RWPE2 (cell line): ENCODE results near the gene SLC38A9.

Source experiments
- ATAC-seq: fragments of 200-7000 bp; cut with Tn5 transposase; 3 replicates; pipeline ENCODE4 v1.9.1; 2021; ENCODE audit warnings: low read depth
- DNase-seq: peaks from one replicate; pipeline ENCODE4 v3.0.0-alpha.2; 2020; ENCODE audit warnings: low spot score
- H3K27ac ChIP-seq: fragments of 450-650 bp; 2 replicates; pipeline ENCODE4 v1.5.1; 2017; ENCODE audit warnings: mild to moderate bottlenecking; ENCODE audit not compliant: poor library complexity, severe bottlenecking
- H3K27me3 ChIP-seq: fragments of 250-450 bp; sonication (Bioruptor Pico); 2 replicates; pipeline ENCODE4 v1.5.1; 2021; ENCODE audit warnings: mild to moderate bottlenecking, moderate library complexity; ENCODE audit not compliant: insufficient read depth, poor library complexity, severe bottlenecking
- H3K36me3 ChIP-seq: fragments of 250-450 bp; sonication (Bioruptor Pico); 2 replicates; pipeline ENCODE4 v1.5.1; 2020; ENCODE audit warnings: low read depth, mild to moderate bottlenecking, moderate library complexity
- H3K4me1 ChIP-seq: fragments of 250-450 bp; sonication (Bioruptor Pico); 2 replicates; pipeline ENCODE4 v1.5.1; 2021; ENCODE audit warnings: mild to moderate bottlenecking, moderate library complexity; ENCODE audit not compliant: insufficient read depth, poor library complexity, severe bottlenecking
- H3K4me3 ChIP-seq: fragments of 250-450 bp; sonication (Bioruptor Pico); 2 replicates; pipeline ENCODE4 v1.5.1; 2021; ENCODE audit warnings: mild to moderate bottlenecking, moderate library complexity; ENCODE audit not compliant: severe bottlenecking
- H3K9me3 ChIP-seq: fragments of 250-450 bp; sonication (Bioruptor Pico); 2 replicates; pipeline ENCODE4 v1.5.1; 2021; ENCODE audit warnings: mild to moderate bottlenecking, moderate library complexity; ENCODE audit not compliant: severe bottlenecking
- CTCF ChIP-seq: fragments of 450-650 bp; IDR thresholded peaks from one replicate; pipeline ENCODE4 v1.5.1; 2017; ENCODE audit warnings: mild to moderate bottlenecking, moderate library complexity; ENCODE audit not compliant: poor library complexity, severe bottlenecking

SLC38A9 gene

GRCh38 chr5:55634866-55635265 is 77.3 kb downstream of the SLC38A9 start:
- TF ChIP-seq CTCF, result no peak

GRCh38 chr5:55634209-55634805 is 77.8 kb downstream of the SLC38A9 start:
- DNase-seq (no peak), ATAC-seq (no peak)
- H3K27me3 ChIP-seq, result no peaks in the 10 kb centered on the region
- H3K4me3 ChIP-seq, result no peak overlapping the region
- H3K27ac ChIP-seq, result no peak overlapping the region
- H3K4me1 ChIP-seq, result no peaks in the 10 kb centered on the region
- no peaks in the 10 kb centered on the region for H3K9me3 ChIP-seq
- no peak for TF ChIP-seq CTCF
- H3K36me3 ChIP-seq, result no peaks in the 10 kb centered on the region

More at GRCh38 chr5:55634866-55635265, 77.3 kb downstream of the SLC38A9 start:
- H3K36me3 ChIP-seq, result no peaks in the 10 kb centered on the region
- H3K4me3 ChIP-seq, result no peak overlapping the region
- H3K9me3 ChIP-seq, result no peaks in the 10 kb centered on the region
- DNase-seq (no peak), ATAC-seq (no peak)
- no peaks in the 10 kb centered on the region for H3K4me1 ChIP-seq
- H3K27me3 ChIP-seq, result no peaks in the 10 kb centered on the region
- no peak overlapping the region for H3K27ac ChIP-seq

- no peak for DNase-seq
- ATAC-seq, result peak; percentile 50; the same call in 2 of the 3 replicates
- H3K27ac ChIP-seq, result no peak overlapping the region
- H3K9me3 ChIP-seq, result no peaks in the 10 kb centered on the region
- H3K36me3 ChIP-seq, result no peaks in the 10 kb centered on the region
- no peaks in the 10 kb centered on the region for H3K27me3 ChIP-seq
- no peak overlapping the region for H3K4me3 ChIP-seq
- no peaks in the 10 kb centered on the region for H3K4me1 ChIP-seq
- TF ChIP-seq CTCF, result no peak
Measured at GRCh38 chr5:55633574-55634208, 78.4 kb downstream of the SLC38A9 start.

- no peaks in the 10 kb centered on the region for H3K9me3 ChIP-seq
- H3K4me1 ChIP-seq, result no peaks in the 10 kb centered on the region
- ATAC-seq (no peak), DNase-seq (no peak)
- no peak overlapping the region for H3K27ac ChIP-seq
- H3K27me3 ChIP-seq, result no peaks in the 10 kb centered on the region
- no peak overlapping the region for H3K4me3 ChIP-seq
- no peak for TF ChIP-seq CTCF
- peaks cover 5% of the 10 kb centered on the region; the same call in 1 of the 2 replicates for H3K36me3 ChIP-seq
Measured at GRCh38 chr5:55629815-55630214, 82.3 kb downstream of the SLC38A9 start.

- H3K4me3 ChIP-seq, result no peak overlapping the region
Measured at GRCh38 chr5:55626790-55627189, 85.3 kb downstream of the SLC38A9 start.

More at GRCh38 chr5:55626790-55627189, 85.3 kb downstream of the SLC38A9 start:
- ATAC-seq (no peak), DNase-seq (no peak)
- no peak for TF ChIP-seq CTCF
- no peak overlapping the region for H3K27ac ChIP-seq
- no peaks in the 10 kb centered on the region for H3K9me3 ChIP-seq
- H3K4me1 ChIP-seq, result no peaks in the 10 kb centered on the region
- peaks cover 5% of the 10 kb centered on the region; the same call in 1 of the 2 replicates for H3K36me3 ChIP-seq
- no peaks in the 10 kb centered on the region for H3K27me3 ChIP-seq
